Measurements from ENCODE around the gene FEM1A. TPM values are rescaled to one million over a fixed set of nuclear protein-coding genes. Genes with fewer than 3 reads are reported as not detected.

FEM1A gene
- total and polyA plus RNA-seq, 10 of the 15 experiments (the other 5 are each of a cell fraction or from before 2014, with no cell fraction given), result 0.27 to 17.4 (median 3.8) TPM

- TF ChIP-seq SRF (IDR thresholded peaks at IDR 0.05; ENCODE audit: low read depth in 2 of 2, low read length in 2 of 2) (no peak), NRF1 (conservative IDR thresholded peaks at IDR 0.05; ENCODE audit: low read depth, low read length) (no peak), GABPA (IDR thresholded peaks at IDR 0.05; ENCODE audit: low read depth) (no peak), IRF5 (IDR thresholded peaks at IDR 0.05; ENCODE audit: borderline replicate concordance) (no peak), NKRF (conservative IDR thresholded peaks at IDR 0.05) (no peak), MYC (IDR thresholded peaks at IDR 0.05; ENCODE audit: insufficient read depth, insufficient read length, insufficient replicate concordance, low read length, severe bottlenecking) (no peak), CHD2 (IDR thresholded peaks at IDR 0.05; ENCODE audit: borderline replicate concordance, low read depth, low read length) (no peak), SMARCA5 (IDR thresholded peaks at IDR 0.05) (peak; percentile 98), WRNIP1 (IDR thresholded peaks at IDR 0.05; ENCODE audit: borderline replicate concordance, low read depth, low read length) (no peak), KAT2A (conservative IDR thresholded peaks at IDR 0.05; ENCODE audit: control insufficient read depth, low read depth, low read length) (no peak), NFYB (IDR thresholded peaks at IDR 0.05; ENCODE audit: insufficient read depth, low read depth, low read length) (no peak), ZNF207 (IDR thresholded peaks at IDR 0.05; ENCODE audit: borderline replicate concordance) (no peak), JUND (IDR thresholded peaks at IDR 0.05; ENCODE audit: low read depth, low read length) (no peak), E2F4 (IDR thresholded peaks at IDR 0.05; ENCODE audit: low read depth, low read length) (no peak), ZBTB4 (CRISPR knock-in tag; IDR thresholded peaks at IDR 0.05) (no peak), TAF1 (IDR thresholded peaks at IDR 0.05; ENCODE audit: borderline replicate concordance, low read depth, low read length) (no peak), ZBTB11 (CRISPR knock-in tag; IDR thresholded peaks at IDR 0.05) (no peak)
These were observed 20.0 kb downstream of the FEM1A start (continued) for GRCh38 chr19:4811328-4812131.

Measured in GM12878 (cell line).